Neural cell (in vitro differentiated cells): ENCODE results near the gene DNAJC27. TPM values are rescaled to one million over a fixed set of nuclear protein-coding genes. Genes with fewer than 3 reads are reported as not detected.

Experiments
- H2AFZ ChIP-seq: fragments of 200-600, 300-800 bp; sonication (generic), shearing (Covaris generic); 2 replicates; pipeline ENCODE4 v1.6.0; 2014; ENCODE audit warnings: low read depth, mild to moderate bottlenecking, antibody characterized with exemption, low read length, moderate library complexity
- H3F3A ChIP-seq: fragments of 200-600 bp; shearing (Covaris generic); 2 replicates; pipeline ENCODE4 v1.6.1; 2016; ENCODE audit warnings: mild to moderate bottlenecking, moderate library complexity, mixed read lengths, antibody characterized with exemption, low read length; ENCODE audit not compliant: insufficient read depth, poor library complexity, severe bottlenecking
- H3K27ac ChIP-seq: fragments of 200-600, 300-800 bp; sonication (generic), shearing (Covaris generic); 2 replicates; pipeline ENCODE4 v1.5.1; 2014; ENCODE audit warnings: mild to moderate bottlenecking, low read length, moderate library complexity
- H3K27me3 ChIP-seq: fragments of 300-800, 200-600 bp; sonication (generic), shearing (Covaris generic); 2 replicates; pipeline ENCODE4 v1.6.0; 2014; ENCODE audit warnings: mild to moderate bottlenecking, low read depth, low read length, moderate library complexity; ENCODE audit not compliant: insufficient read depth
- H3K36me3 ChIP-seq: fragments of 300-800, 200-600 bp; sonication (generic), shearing (Covaris generic); 2 replicates; pipeline ENCODE4 v1.5.1; 2014; ENCODE audit warnings: mild to moderate bottlenecking, antibody characterized with exemption, low read length, moderate library complexity; ENCODE audit not compliant: insufficient read depth
- H3K4me2 ChIP-seq: fragments of 300-800, 200-600 bp; sonication (generic), shearing (Covaris generic); 2 replicates; pipeline ENCODE4 v1.6.0; 2014; ENCODE audit warnings: mild to moderate bottlenecking, low read length
- H3K4me3 ChIP-seq: fragments of 300-800, 200-600 bp; sonication (generic), shearing (Covaris generic); 2 replicates; pipeline ENCODE4 v1.5.1; 2014; ENCODE audit warnings: mild to moderate bottlenecking, low read length, moderate library complexity
- H3K79me2 ChIP-seq: fragments of 200-600 bp; shearing (Covaris generic); replicated peaks from 2 replicates; pipeline ENCODE4 v1.6.0; 2014; ENCODE audit warnings: mild to moderate bottlenecking, low read length, moderate library complexity; ENCODE audit not compliant: insufficient read depth
- H3K9ac ChIP-seq: fragments of 300-800, 200-600 bp; sonication (generic), shearing (Covaris generic); 2 replicates; pipeline ENCODE4 v1.6.1; 2016; ENCODE audit warnings: mild to moderate bottlenecking, low read length, mixed read lengths
- H3K9me2 ChIP-seq: fragments of 200-600 bp; shearing (Covaris generic); 2 replicates; pipeline ENCODE4 v1.6.1; 2016; ENCODE audit warnings: mild to moderate bottlenecking, low read length, mixed read lengths; ENCODE audit not compliant: insufficient read depth
- H3K9me3 ChIP-seq: fragments of 200-600, 300-800 bp; sonication (generic), shearing (Covaris generic); 2 replicates; pipeline ENCODE4 v1.6.1; 2016; ENCODE audit warnings: mild to moderate bottlenecking, mixed run types, low read length, moderate library complexity, mixed read lengths
- H4K20me1 ChIP-seq: fragments of 200-600 bp; shearing (Covaris generic); 2 replicates; pipeline ENCODE4 v1.6.1; 2016; ENCODE audit warnings: mild to moderate bottlenecking, mixed run types; ENCODE audit not compliant: insufficient read depth
- EP300 ChIP-seq: fragments of 450-650 bp; conservative IDR thresholded peaks from 2 replicates; pipeline ENCODE4 v1.6.1; 2014; ENCODE audit warnings: antibody characterized with exemption, mild to moderate bottlenecking, moderate library complexity; ENCODE audit not compliant: poor library complexity, severe bottlenecking
- EZH2 ChIP-seq: fragments of 200-600, 300-800 bp; shearing (Covaris generic), sonication (generic); IDR thresholded peaks from 2 replicates; pipeline ENCODE4 v1.6.1; 2014; ENCODE audit warnings: antibody characterized with exemption, low read length, borderline replicate concordance, mild to moderate bottlenecking; ENCODE audit not compliant: insufficient read depth, poor library complexity, severe bottlenecking
- MXI1 ChIP-seq: fragments of 450-650 bp; conservative IDR thresholded peaks from 2 replicates; pipeline ENCODE4 v1.6.1; 2014; ENCODE audit warnings: antibody characterized with exemption, mild to moderate bottlenecking; ENCODE audit not compliant: poor library complexity, severe bottlenecking
- POLR2AphosphoS5 ChIP-seq: IDR thresholded peaks from 2 replicates; pipeline ENCODE4 v1.6.1; 2012
- RAD21 ChIP-seq: fragments of 450-650 bp; conservative IDR thresholded peaks from 2 replicates; pipeline ENCODE4 v1.6.1; 2014; ENCODE audit warnings: antibody characterized with exemption, mild to moderate bottlenecking, moderate library complexity
- SMC3 ChIP-seq: fragments of 450-650 bp; conservative IDR thresholded peaks from 2 replicates; pipeline ENCODE4 v1.6.1; 2014; ENCODE audit warnings: antibody characterized with exemption, mild to moderate bottlenecking, moderate library complexity; ENCODE audit not compliant: poor library complexity
- TAF1 ChIP-seq: IDR thresholded peaks from 2 replicates; pipeline ENCODE4 v1.6.1; 2012; ENCODE audit warnings: low read depth
- polyA plus RNA-seq: library from polyadenylated mRNA; depleted of rRNA; stranded (reverse); fragments of >200 nt; gene quantifications from 2 replicates; pipeline ENCODE4 v1.2.3, GENCODE V29; 2014
- TF ChIP-seq, protein P1 (sequence below): IDR thresholded peaks from 2 replicates; pipeline ENCODE4 v1.6.1; 2012; ENCODE audit warnings: borderline replicate concordance
- TF ChIP-seq, protein P2 (sequence below): fragments of 450-650 bp; IDR thresholded peaks from 2 replicates; pipeline ENCODE4 v1.5.1; 2014; ENCODE audit warnings: antibody characterized with exemption, mild to moderate bottlenecking, moderate library complexity; ENCODE audit not compliant: poor library complexity, severe bottlenecking

DNAJC27 gene
- polyA plus RNA-seq, 1 donor from 2014 or later, result 22.4 TPM

DNA sequence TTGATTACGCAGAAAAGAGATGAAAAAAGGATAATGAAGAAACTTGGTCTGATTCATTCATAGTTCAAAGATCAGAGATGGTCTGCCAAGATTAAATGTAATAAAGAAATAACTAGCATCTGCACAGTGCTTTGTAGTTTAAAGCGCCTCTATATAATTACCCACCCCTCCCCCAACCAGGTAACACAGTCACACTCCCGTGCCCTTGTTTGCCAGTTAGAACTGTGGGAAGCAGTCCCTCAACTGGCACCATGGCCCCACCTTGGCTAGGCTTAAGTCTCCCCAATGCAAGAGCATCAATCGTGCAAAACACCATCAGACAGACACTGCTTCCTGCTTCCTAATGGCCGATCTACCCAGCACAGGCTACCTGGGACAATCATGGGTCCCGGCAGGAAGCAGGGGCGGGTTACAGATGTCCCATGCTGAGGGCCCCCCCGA, 63.3 kb downstream of the DNAJC27 start:
- H3K9me2 ChIP-seq, result no peaks in the 10 kb centered on the region
- H3K36me3 ChIP-seq, result no peaks in the 10 kb centered on the region
- no peak overlapping the region for H2AFZ ChIP-seq
- no peaks in the 10 kb centered on the region for H3F3A ChIP-seq
- H3K79me2 ChIP-seq, result no peaks in the 10 kb centered on the region
- no peak overlapping the region for H3K4me2 ChIP-seq
- no peaks in the 10 kb centered on the region for H3K9me3 ChIP-seq
- H3K4me3 ChIP-seq, result no peak overlapping the region
- TF ChIP-seq POLR2AphosphoS5 (no peak), TAF1 (no peak), MXI1 (no peak), RAD21 (no peak), EZH2 (no peak), EP300 (no peak), SMC3 (no peak)
- TF ChIP-seq, protein P1, sequence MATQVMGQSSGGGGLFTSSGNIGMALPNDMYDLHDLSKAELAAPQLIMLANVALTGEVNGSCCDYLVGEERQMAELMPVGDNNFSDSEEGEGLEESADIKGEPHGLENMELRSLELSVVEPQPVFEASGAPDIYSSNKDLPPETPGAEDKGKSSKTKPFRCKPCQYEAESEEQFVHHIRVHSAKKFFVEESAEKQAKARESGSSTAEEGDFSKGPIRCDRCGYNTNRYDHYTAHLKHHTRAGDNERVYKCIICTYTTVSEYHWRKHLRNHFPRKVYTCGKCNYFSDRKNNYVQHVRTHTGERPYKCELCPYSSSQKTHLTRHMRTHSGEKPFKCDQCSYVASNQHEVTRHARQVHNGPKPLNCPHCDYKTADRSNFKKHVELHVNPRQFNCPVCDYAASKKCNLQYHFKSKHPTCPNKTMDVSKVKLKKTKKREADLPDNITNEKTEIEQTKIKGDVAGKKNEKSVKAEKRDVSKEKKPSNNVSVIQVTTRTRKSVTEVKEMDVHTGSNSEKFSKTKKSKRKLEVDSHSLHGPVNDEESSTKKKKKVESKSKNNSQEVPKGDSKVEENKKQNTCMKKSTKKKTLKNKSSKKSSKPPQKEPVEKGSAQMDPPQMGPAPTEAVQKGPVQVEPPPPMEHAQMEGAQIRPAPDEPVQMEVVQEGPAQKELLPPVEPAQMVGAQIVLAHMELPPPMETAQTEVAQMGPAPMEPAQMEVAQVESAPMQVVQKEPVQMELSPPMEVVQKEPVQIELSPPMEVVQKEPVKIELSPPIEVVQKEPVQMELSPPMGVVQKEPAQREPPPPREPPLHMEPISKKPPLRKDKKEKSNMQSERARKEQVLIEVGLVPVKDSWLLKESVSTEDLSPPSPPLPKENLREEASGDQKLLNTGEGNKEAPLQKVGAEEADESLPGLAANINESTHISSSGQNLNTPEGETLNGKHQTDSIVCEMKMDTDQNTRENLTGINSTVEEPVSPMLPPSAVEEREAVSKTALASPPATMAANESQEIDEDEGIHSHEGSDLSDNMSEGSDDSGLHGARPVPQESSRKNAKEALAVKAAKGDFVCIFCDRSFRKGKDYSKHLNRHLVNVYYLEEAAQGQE, result no peak
- TF ChIP-seq, protein P2, sequence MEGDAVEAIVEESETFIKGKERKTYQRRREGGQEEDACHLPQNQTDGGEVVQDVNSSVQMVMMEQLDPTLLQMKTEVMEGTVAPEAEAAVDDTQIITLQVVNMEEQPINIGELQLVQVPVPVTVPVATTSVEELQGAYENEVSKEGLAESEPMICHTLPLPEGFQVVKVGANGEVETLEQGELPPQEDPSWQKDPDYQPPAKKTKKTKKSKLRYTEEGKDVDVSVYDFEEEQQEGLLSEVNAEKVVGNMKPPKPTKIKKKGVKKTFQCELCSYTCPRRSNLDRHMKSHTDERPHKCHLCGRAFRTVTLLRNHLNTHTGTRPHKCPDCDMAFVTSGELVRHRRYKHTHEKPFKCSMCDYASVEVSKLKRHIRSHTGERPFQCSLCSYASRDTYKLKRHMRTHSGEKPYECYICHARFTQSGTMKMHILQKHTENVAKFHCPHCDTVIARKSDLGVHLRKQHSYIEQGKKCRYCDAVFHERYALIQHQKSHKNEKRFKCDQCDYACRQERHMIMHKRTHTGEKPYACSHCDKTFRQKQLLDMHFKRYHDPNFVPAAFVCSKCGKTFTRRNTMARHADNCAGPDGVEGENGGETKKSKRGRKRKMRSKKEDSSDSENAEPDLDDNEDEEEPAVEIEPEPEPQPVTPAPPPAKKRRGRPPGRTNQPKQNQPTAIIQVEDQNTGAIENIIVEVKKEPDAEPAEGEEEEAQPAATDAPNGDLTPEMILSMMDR, result no peak
- H3K9ac ChIP-seq, result no peak overlapping the region
- H3K27me3 ChIP-seq, result no peaks in the 10 kb centered on the region
- no peaks in the 10 kb centered on the region for H4K20me1 ChIP-seq
- no peak overlapping the region for H3K27ac ChIP-seq

DNA sequence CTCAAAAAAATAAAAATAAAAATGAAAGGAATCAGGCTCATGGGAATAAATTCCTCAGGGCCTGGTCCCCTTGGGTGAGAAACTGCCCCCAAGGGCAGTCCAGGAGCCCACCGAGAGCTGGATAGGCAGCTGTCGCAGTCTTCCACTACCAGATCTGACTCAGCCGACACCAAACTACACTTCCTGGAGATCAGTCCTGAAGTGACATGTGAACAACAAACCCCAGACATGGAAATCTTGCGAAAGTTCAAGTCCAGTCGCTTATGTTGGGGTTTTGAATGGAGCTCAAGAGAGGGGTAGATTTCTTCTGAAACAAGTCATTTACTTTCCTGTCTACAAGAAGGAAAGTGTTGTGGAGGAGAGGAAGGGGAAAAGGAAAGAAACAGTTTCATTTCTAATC, 64.6 kb downstream of the DNAJC27 start:
- H2AFZ ChIP-seq, result no peak overlapping the region
- TF ChIP-seq TAF1 (no peak), MXI1 (no peak), EZH2 (no peak), RAD21 (no peak), POLR2AphosphoS5 (no peak), SMC3 (no peak), EP300 (no peak)
- TF ChIP-seq, protein P2, result no peak
- TF ChIP-seq, protein P1, result no peak
- H3F3A ChIP-seq, result no peaks in the 10 kb centered on the region
- no peak overlapping the region for H3K4me2 ChIP-seq
- H3K4me3 ChIP-seq, result no peak overlapping the region
- H3K9me3 ChIP-seq, result no peaks in the 10 kb centered on the region
- no peaks in the 10 kb centered on the region for H4K20me1 ChIP-seq
- H3K27me3 ChIP-seq, result no peaks in the 10 kb centered on the region
- no peak overlapping the region for H3K9ac ChIP-seq
- no peak overlapping the region for H3K27ac ChIP-seq
- H3K36me3 ChIP-seq, result no peaks in the 10 kb centered on the region
- H3K9me2 ChIP-seq, result no peaks in the 10 kb centered on the region
- H3K79me2 ChIP-seq, result no peaks in the 10 kb centered on the region
